Skin of body (tissue), 3 donors: Measurements from ENCODE around the gene LRCH3. TPM values are rescaled to one million over a fixed set of nuclear protein-coding genes. Genes with fewer than 3 reads are reported as not detected.
"Not testable (repeated sequence)": the region's sequence is repeated elsewhere in the genome, so short reads cannot be mapped to it uniquely, and the experiment has no call there.

Source experiments
- DNase-seq: peaks from one replicate; lab custom pipeline; 2025; lab: John Stamatoyannopoulos, UW
- small RNA-seq: library from RNA; depleted of rRNA; stranded (forward); fragments of <200 nt; gene quantifications from one replicate; pipeline ENCODE3, GENCODE V24; 2014; ENCODE audit warnings: low replicate concordance
- total RNA-seq: library from RNA; depleted of rRNA; stranded (reverse); fragments of >200 nt; gene quantifications from one replicate; pipeline ENCODE4 v1.2.3, GENCODE V29; 2014

The LRCH3 gene
- total RNA-seq, 1 donor from 2014 or later = 129 TPM

DNA sequence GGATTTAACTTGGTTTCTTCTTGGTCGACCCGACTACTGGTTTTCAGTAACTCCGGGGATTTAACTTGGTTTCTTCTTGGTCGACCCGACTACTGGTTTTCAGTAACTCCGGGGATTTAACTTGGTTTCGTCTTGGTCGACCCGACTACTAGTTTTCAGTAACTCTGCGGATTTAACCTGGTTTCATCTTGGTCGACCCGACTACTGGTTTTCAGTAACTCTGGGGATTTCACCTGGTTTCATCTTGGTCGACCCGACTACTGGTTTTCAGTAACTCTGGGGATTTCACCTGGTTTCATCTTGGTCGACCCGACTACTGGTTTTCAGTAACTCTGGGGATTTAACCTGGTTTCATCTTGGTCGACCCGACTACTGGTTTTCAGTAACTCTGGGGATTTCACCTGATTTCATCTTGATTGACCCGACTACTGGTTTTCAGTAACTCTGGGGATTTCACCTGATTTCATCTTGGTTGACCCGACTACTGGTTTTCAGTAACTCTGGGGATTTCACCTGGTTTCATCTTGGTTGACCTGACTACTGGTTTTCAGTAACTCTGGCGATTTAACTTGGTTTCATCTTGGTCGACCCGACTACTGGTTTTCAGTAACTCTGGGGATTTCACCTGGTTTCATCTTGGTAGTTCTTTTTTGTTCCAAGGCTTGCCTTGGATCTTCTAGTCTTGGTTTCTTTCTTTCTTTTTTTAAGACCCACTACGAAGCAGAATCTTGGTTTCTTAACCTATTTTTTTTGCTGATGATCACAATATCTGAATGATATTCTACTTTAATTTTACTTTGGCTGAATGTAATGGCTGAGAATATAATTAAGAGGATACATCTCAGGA, 130.6 kb downstream of the LRCH3 start:
- not testable (repeated sequence) for DNase-seq

DNA sequence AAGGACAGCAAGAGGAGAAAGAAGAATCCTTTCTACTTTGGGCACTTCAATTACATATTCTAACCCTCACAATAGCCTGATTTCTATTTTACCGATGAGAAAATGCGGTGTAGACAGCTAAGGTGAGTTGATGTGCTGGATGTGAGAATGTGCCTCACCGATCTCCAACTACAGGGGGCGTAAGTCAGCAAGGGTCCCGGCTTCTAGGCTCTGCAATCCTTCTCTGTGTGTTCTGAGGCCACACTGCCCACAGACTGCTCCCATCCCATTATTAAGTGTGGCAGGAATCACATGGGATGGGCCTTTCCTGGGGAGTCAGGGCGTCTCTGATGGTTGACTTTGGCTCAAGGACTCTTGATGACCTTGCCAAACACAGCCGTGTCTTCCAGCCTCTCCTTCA, 135.4 kb downstream of the LRCH3 start:
- no peak for DNase-seq

DNA sequence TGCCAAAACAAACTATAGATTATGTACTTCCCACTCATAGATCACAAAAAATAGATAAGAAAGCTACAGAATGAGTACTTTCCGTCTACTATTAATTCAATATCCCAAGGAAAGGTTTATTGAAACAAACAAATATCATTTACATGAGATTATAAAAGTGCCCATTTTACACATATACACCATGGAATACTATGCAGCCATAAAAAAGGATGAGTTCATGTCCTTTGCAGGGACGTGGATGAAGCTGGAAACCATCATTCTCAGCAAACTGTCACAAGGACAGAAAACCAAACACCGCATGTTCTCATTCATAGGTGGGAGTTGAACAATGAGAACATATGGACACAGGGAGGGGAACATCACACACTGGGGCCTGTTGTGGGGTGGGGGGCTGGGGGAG, 136.5 kb downstream of the LRCH3 start:
- DNase-seq = not testable (repeated sequence)

DNA sequence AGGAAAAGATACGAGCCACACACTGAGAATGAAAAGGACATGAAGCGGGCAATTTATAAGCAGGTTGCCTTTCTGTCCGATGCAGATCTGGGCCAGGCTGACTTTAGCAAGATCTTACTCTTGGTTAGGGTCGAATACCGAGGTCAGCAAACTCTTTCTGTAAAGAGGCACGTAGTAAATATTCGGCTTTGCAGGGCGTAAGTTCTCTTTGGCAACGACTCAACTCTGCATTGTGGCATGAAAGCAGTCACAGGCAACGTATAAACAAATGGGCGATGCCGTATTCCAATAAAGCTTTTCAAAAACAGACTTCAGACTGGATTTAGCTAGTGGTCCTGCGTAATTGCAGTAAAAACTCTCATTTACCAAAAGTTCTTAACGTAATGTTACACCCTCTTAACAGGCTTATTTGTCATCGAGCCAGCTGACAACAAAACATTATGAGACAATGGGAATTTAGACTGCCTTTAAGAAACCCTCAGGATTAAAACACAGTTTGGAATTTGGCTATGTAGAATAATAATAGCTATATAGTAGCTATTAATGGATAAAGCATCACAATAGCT, 145.8 kb downstream of the LRCH3 start:
- DNase-seq = no peak

Small RNA genes within 50 kb of the gene (small RNA-seq; reads per million reads assigned to genes)
- not detected for gene RNU6-858P

Other genes with a start within 250 kb of the LRCH3 start
- 13.0 TPM for gene BDH1, start 235.3 kb upstream of the LRCH3 start, total RNA-seq
- 12.1 TPM for gene RUBCN, start 54.4 kb upstream of the LRCH3 start, total RNA-seq
- gene FYTTD1, start 41.4 kb upstream of the LRCH3 start, total RNA-seq = 38.1 TPM
- gene RPL35A, start 158.9 kb downstream of the LRCH3 start, total RNA-seq = 824 TPM
- gene LMLN, start 169.0 kb downstream of the LRCH3 start, total RNA-seq = 5.2 TPM